ENCODE data around the gene PFDN6. TPM values are rescaled to one million over a fixed set of nuclear protein-coding genes. Genes with fewer than 3 reads are reported as not detected.

The PFDN6 gene
- total and polyA plus RNA-seq, 9 of the 15 experiments (the other 6 are each of a cell fraction or from before 2014, with no cell fraction given): 6.8 to 475 (median 216) TPM

GRCh38 chr6:33248932-33249731 lies 40.3 kb upstream of the PFDN6 start (continued):
- TF ChIP-seq CEBPZ (IDR thresholded peaks at IDR 0.05; ENCODE audit: borderline replicate concordance, low read depth, low read length): peak; percentile 11; the same call in 1 of the 2 replicates
- peak; percentile 73; the same call in 1 of the 2 replicates for TF ChIP-seq HNRNPL (IDR thresholded peaks at IDR 0.05; ENCODE audit: low read depth, low read length)
- TF ChIP-seq RERE (CRISPR knock-in tag; IDR thresholded peaks at IDR 0.05; ENCODE audit: borderline replicate concordance): no peak
- no peak for TF ChIP-seq ZNF444 (CRISPR knock-in tag; IDR thresholded peaks at IDR 0.05)
- TF ChIP-seq ZNF512 (tag; IDR thresholded peaks at IDR 0.05): no peak
- no peak for TF ChIP-seq ZBTB34 (CRISPR knock-in tag; IDR thresholded peaks at IDR 0.05)
- no peak; the same call in 1 of the 2 replicates for TF ChIP-seq CREB3 (tag; conservative IDR thresholded peaks at IDR 0.05; ENCODE audit: low read depth)
- no peak for TF ChIP-seq ZNF79 (CRISPR knock-in tag; IDR thresholded peaks at IDR 0.05; ENCODE audit: low read depth)
- TF ChIP-seq RBM14 (IDR thresholded peaks at IDR 0.05; ENCODE audit: borderline replicate concordance, insufficient read depth, low read depth, low read length): no peak
- no peak for TF ChIP-seq PTRF (tag; IDR thresholded peaks at IDR 0.05)

Measured in K562 (cell line).